DMS79 (cell line): ENCODE results near the gene CENPP.

Experiments
- DNase-seq: peaks from one replicate; lab custom pipeline; 2025; lab: John Stamatoyannopoulos, UW

Gene CENPP

DNA sequence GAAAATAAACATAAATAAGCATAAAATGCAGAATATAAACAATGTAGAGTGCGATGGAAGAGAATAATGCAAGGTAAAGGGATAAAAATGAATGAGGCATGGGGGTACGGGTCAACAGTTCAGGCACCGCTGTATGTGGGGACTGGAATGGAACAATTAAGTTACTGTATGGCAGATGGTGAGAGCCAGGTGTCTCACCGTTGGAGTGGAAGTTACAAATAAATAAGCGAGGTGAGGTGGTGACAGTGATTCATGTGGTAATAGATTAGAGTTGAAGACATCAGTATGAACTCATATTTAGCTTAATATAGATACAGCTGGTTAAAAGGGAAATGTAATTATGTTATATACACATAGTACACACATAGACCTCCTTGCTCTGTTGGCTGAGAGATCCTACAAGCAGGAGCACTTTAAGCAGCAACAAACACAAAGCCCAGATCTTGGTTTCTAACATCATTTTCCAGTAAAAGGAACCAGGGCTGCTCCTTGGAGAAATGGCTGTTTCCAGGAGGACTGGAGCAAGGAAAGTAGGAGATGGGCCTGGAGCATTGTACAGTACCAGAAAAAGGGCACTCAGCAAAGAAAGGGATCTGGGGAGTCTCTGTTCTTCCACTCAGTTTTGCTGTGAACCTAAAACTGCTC is 100.9 kb downstream of the CENPP start:
- DNase-seq: no peak

DNA sequence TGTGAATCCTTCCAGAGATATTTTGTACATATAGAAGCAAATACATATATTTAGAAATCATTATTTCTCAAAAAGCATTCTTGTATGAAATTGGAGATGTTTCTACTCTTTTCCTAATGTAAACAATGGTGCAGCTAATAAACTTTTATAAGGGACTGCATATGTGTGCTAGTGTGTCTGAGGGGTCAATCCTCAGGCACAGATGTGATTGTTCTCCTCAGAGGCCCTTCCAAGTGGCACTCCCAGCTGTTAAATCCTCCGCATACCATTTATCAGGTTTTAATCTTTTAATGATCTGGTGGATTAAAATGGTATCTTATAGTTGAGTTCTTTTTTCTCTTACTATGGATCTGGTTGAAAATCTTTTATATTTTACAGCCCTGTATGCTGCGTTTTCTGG is 104.1 kb downstream of the CENPP start:
- DNase-seq: no peak

DNA sequence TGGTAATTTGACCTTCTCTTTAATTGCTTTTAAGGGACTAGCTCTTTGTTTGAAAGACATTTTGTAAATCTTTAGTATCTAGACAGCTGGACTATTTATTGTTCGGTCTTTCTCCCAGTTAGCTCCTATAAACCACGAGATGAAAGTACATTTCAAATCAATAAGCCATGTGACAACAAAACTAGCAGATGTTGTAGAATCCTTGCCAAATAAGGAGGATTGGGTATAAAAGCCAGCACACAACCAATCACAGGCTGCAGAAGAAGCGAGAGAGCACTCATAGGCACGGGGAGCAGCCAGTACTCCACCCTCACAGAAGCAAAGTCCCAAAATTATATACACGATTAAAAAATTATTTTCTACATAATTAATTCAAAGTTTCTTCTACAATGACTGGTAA is 106.6 kb downstream of the CENPP start:
- DNase-seq: no peak

DNA sequence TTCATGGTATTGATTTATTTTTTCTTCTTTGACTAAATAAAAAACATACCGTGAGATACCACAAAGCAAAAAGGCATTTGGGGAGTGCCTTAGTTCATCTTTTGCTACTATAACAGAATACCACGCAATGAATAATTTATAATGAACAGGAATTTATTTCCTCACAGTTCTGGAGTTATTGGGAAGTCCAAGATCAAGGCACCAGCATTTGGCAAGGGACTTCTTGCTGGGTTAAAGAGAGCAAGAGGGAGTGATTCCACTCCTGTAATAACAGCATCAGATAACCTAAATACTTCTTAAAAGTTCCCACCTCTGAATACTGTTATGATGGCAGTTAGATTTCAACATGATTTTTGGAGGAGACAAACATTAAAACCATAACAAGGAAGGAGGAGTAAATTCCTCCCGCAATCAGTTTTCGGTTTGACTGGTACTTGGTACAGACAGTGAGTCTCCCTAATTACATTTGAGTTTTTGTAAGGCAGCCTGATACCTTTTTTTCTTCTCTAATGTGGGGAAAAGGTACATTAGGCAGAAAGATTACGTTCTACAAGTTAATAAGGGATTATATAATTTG is 107.3 kb downstream of the CENPP start:
- DNase-seq: no peak

DNA sequence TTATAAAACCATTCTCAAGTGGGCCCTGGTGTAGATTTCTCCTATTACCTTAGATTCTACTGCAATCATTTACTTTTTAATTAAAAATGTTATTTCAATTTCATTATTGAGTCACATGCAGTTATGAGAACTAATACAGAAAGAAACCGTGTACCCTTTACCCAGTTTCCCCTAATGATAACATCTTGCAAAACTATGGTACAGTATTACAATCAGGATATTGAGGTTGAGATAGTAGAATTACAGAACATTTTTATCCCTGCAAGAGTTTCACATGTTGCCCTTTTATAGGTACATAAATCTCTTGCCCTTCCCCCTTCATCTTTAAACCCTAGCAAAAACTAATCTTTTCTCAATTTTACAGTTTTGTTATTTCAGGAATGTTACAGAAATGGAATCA is 109.5 kb downstream of the CENPP start:
- no peak for DNase-seq

DNA sequence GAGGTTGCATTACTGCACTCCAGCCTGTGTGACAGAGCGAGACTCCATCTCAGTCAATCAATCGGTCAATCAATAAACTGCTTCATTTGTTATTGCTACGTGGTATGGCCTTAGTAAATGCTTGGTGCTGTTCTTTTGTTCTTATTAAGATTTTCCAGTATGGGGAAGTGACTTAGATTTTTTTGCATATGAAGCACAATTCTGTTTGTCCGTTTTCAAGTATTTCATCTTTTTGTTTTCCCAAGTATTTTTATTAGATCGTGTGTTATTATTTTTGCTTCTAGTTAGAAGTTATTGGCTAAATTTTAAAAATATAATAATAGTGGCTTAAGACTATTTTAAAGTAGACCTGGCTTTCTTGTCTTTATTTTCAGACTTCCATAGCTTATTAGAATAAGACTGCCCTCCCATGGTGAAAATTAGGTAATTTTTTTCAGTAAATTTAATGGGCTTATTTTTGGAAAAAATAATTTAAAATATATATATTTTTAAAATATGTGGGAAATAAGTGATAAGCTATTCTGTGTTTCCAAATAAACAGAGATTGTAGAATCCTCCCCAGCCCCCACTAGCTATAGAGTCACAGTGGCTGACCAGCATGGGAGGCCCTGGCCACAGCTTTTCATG is 113.3 kb downstream of the CENPP start:
- no peak for DNase-seq

DNA sequence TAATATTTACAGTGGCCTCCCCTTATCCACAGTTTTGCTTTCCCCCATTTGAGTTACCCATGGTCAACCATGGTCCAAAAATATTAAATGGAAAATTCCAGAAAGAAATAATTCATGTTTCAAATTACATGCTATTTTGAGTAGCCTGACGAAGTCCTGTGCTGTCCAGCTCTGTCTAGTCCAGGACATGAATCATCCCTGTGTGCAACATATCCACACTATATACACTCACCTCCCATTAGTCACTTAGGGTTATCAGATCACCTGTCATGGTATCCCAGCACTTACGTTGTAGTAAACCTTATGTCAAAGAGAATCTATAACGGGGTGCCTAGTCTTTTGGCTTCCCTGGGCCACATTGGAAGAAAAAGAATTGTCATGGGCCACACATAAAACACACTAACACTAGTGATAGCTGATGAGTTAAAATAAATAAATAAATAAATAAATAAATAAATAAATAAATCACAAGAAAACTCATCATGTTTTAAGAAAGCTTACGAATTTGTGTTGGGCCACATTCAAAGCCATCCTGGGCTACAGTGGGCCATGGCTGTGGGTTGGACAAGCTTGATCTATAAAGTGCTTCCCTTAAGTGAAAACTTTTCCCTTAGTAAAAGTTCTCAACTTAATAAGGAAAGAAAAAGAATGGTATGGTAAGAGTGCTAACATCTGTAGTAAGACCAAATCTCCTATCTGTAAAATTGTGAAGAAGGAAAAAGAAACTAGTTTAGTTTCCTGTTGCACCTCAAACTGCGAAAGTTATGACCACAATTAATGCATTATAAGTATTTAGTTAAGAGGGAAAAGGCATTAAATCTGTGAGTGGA is 114.4 kb downstream of the CENPP start:
- DNase-seq: no peak

DNA sequence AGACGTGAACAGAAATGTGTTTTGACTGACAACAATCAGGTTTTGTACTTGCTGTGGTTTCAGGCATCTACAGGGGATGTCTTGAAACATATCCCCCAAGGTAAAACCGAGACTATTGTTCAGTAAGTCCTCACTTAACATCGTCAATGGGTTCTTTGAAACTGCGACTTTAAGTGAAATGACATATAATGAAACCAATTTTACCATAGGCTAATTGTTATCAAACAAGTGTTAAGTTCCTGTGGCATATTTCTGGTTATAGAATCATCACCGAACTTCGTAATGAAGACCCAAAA is 114.9 kb downstream of the CENPP start:
- no peak for DNase-seq

DNA sequence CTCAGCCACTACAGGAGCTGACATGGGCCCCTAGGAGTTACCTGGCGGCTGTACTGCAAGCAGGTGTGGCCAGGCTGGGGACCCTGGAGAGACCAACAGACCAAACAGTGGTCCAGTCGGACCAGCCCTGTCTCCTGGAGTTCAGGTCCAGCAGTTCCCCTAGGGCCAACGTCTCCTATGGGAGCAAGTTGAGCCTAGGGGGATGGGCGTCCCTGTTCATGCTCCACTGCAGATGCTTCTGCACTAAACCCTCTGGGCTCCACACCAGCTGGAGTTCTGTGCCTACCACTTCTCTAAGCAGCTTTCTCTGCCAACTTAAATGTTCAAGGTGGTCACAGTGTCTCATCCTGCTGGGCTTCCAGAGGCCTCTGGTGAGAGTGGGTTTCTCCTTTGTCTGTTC is 119.1 kb downstream of the CENPP start:
- DNase-seq: no peak

DNA sequence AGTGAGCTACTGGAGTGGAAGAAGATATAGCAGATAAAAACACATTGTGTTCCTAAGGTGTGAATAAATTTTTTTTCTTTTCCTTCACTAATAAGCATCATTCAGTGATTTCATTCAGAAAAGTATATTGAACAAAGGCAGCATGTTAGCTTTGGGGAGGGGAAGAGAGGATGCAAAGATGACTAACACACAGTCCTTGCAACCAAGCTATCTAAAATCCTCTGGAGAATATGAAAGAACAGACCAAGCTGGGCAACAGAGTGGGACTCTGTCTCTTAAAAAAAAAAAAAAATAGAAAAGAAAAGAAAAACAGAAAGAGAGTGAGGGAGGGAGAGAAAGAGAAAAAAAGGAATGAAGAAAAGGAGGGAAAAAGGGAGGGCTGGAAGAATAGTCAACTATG is 120.8 kb downstream of the CENPP start:
- DNase-seq: no peak

DNA sequence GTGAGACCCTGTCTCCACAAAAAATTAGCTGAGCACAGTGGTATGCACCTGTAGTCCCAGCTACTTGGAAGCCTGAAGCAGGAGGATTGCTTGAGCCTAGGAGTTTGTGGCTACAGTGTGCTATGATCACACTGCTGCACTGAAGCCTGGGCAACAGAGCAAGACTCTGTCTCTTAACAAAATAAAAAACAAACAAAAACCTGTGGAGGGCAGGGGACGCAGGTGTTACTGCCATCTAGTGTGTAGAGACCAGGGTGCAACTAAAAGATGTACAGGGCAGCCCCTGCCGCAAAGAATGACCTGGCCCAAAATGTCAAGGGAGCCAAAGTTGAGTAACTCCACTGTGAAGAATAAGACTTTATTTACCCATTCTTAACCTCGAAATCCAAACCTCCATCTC is 129.5 kb downstream of the CENPP start:
- DNase-seq: no peak

DNA sequence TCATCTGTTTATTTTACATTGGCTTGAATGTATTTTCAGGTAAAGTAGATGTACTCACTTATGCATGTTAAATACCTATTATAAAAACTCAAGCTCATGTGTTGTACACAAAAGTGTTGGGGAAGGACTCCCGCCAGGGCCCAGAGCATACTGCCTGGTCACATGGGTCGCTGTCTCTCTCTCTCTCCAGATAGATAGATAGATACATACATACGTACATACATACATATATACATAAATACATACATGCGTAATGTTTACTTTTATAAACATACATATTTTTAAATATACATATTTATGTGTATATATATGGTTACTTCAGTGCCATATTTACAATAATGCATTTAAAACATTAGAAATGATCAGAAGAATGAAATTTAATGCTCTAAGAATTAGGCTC is 131.8 kb downstream of the CENPP start:
- no peak for DNase-seq

DNA sequence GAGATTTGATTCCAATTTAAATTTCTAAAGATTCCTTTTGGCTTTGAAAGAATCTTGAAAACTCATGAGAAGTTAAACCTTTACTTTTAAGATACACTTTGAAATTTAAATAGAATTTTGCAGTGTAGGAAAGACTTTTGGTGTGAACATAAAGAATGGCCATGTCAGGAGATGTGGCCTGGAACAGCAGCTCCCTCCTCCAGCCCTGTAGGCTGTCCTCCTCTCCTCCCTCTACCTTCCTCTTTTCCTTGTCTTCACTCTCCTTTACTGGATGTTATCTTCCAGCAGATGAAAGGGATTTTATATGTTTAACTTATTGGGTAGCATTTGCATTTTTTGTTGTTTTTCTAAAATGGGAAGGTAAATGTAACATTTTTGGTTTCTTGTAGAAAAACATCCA is 137.6 kb downstream of the CENPP start:
- no peak for DNase-seq

DNA sequence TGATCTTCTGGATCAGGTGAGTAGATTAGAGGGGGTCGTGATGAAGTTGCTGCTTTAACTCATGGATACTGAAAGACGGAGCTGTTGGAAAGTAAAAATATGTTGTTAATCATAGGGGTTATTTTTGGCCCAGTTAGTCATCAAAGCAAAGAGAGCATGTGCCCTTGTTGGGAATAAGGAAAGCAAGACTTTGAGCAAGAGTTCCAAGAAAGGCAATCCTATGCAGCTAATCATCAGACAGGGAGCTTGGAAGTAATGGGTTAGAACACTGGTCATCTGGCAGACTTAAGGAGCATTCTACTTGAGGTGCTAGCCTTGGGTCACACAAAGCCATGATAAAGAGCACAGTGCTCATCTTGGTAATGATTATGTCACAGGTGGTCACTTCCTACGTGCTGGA is 138.2 kb downstream of the CENPP start:
- DNase-seq: no peak

DNA sequence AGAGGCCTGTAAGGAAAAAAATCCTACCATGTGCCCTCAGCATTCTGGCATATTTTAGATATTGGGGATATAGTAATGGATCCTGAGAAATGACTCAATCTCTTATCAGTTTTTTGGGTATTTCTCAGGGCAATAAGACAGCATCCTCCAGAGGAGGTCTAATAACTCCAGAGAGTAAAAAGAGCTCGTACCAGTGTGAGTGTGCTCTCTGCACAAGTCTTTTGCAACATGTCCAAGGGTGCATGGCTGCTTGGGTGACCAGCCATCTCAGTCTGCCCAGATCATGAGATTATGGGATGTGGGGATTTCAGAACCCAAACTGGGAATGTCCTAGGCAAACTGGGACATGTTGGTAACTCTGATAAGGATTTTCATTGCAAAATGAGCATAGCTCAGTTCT is 141.3 kb downstream of the CENPP start:
- DNase-seq: no peak

DNA sequence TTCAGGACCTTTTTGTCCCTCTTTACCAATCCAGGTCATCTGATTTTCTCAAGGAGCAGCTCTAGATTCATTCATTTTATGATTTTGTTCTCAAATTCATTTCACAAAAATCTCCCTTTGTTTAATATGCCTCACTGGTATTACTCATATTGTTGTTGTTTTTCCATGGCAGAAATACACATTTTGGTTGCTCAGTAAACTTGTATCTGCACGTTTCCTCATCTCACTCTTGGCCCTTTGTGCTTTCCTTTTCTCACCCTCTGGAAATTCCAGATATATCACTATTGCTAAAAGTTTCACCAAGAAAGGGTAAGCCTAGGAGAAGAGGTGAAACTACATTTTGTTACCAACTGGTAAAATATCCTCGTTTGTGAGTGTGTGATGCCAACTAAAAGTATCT is 141.8 kb downstream of the CENPP start:
- DNase-seq: no peak

DNA sequence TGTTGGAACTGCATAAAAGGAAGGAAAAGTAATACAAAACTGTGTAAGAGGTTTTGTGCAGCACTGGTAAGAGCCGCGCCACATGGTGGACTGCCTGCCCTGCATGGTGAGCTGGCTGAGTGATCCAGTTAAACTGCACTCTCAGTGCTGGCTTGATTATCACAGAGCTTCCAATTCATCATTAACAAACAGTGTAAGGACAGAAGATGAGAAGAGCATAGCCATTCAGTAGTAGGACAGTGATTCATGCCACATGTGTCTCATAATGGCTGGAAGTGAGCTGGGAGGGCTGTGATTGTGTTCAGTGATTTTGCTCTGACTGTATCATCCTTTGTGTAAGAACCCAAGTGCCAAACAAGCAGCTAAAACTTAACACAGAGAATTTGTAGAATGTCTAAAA is 142.5 kb downstream of the CENPP start:
- no peak for DNase-seq

DNA sequence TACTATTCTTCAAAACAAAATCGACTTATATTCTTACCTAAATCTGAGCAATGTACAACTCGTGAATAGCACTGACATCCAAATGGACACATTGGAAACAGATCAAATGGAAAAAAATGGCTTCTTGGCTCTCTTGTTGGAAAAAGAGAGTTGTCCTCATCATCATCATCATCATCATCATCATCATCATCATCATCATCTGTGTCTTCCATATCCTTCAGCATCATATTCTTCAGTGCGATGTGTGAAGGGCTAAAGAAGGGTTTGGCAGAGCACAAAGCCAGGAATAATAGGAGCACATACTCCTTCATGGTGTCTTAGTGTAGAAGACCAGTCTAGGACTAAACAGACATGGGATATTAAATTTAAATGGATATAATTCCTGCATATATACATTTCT is 148.8 kb downstream of the CENPP start:
- DNase-seq: no peak

DNA sequence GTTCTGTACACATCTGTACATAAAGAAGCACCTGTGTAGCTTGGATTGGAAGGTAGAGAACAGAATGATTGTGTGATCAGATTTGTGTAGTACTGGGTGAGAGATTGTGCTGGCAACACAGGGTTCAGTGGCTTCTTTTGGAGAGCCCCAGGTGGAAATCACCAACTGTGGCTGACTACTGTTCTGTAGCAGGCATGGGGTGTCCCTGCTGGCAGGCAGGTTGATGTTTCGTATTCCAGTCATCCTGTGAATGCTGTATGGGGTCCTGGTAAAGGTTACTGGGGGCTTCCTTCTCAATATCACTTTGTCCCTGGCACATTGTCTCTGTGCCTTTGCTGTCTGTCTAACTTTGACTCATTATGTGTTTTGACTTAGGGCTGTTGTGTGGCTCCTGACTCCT is 151.2 kb downstream of the CENPP start:
- DNase-seq: no peak

DNA sequence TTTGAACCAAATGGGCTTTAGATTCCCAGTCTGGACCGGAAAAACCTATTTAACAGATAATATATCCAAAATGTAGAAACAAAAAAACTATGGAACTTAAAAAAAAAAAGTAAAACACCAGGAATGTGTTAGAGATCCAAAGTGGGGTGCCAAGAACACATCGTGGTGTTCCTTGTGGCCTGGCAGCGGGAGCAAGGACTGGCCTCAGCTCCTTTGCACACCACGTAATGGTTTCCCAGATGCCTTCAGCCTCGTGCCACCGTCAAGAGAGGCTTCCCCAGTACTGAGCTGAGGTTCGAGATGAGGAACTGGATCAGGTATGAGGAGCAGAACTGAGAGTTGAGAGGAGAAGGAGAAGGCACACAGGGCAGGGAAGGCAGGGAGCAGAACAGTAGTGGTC is 153.0 kb downstream of the CENPP start:
- no peak for DNase-seq

DNA sequence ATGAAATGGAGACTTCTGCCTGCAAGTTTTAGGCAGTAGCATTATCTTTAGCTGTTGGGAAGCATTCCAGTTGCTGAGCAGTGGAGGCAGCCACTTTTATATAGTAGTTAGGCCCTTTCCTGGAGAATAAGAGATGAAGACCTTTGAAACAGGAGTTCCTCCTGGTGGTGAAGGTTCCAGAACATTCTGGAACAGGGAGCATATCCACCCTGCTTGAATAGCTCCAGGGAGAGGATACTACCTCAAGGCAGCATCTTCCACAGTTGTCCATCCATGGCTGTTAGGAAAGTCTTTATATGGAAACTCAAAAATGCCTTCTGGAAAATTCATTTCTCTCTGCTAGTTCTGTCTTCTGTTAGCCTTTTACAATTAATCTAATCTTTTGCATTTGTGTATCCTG is 153.6 kb downstream of the CENPP start:
- DNase-seq: no peak

DNA sequence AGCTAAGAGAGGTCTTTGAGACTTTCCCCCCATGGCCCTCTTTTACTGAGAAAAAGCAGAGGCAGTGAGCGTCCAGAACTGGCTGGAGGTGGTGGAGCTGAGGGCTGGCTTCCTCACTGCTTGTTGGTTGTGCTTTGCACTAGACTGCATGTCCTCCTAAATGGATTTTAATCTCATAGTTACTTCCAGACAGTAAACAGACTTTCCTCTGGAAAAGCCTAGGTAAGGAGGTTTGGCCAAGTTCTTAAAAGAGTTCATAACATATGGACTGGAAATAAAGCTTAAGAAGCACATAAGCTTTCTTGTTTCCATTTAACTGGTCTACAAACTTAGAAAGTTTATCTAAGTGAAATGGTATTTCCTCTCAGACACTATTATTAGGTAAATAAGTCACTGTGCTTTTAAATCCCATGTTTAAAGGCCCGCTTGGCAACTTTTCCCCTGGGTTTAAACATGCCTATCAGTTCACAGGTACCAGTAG is 154.6 kb downstream of the CENPP start:
- DNase-seq: no peak

DNA sequence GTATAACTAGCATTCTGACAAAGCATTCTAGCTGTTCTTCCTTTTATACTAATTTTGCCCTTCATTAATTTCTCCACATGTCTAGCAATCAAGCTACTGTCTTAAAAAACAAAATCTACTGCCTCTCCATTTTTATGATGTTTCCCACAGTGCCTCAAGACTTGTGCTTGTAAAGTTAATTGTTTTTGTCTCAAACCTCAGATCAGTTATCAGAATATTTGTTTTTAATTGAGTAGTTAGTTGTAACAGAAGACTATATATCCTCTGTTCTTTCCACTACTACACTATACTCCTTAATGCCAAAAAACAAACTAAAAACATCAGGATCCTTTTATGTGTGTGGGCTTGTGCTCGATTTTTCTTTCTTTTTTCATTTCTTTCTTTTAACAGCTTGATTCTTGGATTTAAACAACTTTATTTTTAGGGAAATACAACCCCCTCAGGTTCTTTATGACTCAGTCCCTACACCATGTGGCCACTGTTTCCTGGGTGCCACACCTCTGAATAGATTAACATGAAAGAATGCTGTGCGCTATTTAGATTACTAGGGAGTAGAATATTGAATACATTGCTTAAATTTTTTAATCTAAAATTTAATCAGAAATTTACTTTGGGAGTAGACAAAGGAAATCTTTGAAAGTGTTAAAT is 155.4 kb downstream of the CENPP start:
- no peak for DNase-seq
